GM19372 (cell line): ENCODE data around the gene RIC3.

Source experiments
- ATAC-seq: cut with Tn5 transposase; IDR thresholded peaks from one replicate; pipeline ENCODE4 v1.9.1; 2021; ENCODE audit warnings: mild to moderate bottlenecking, low read depth, moderate library complexity; ENCODE audit not compliant: unreplicated experiment

RIC3 gene

GRCh38 chr11:8091721-8092120, 77.1 kb downstream of the RIC3 start:
- no peak for ATAC-seq

- ATAC-seq, result no peak
These were observed 78.1 kb downstream of the RIC3 start for GRCh38 chr11:8090756-8091155.

- no peak for ATAC-seq
These were observed 78.9 kb downstream of the RIC3 start for GRCh38 chr11:8089791-8090510.

- no peak for ATAC-seq
These were observed 81.1 kb downstream of the RIC3 start for GRCh38 chr11:8087756-8088155.

GRCh38 chr11:8087185-8087584, 81.6 kb downstream of the RIC3 start:
- no peak for ATAC-seq

GRCh38 chr11:8086571-8086970, 82.3 kb downstream of the RIC3 start:
- ATAC-seq, result no peak

GRCh38 chr11:8086001-8086479, 82.8 kb downstream of the RIC3 start:
- no peak for ATAC-seq

GRCh38 chr11:8085011-8085645, 83.7 kb downstream of the RIC3 start:
- no peak for ATAC-seq

- no peak for ATAC-seq
These were observed 84.5 kb downstream of the RIC3 start for GRCh38 chr11:8084352-8084751.

GRCh38 chr11:8083871-8084281, 84.9 kb downstream of the RIC3 start:
- ATAC-seq, result no peak

GRCh38 chr11:8083088-8083395, 85.8 kb downstream of the RIC3 start:
- ATAC-seq, result no peak

- no peak for ATAC-seq
These were observed 86.3 kb downstream of the RIC3 start for GRCh38 chr11:8082391-8083087.

GRCh38 chr11:8081591-8082250, 87.1 kb downstream of the RIC3 start:
- no peak for ATAC-seq

GRCh38 chr11:8080674-8081590, 87.9 kb downstream of the RIC3 start, which contains the start of gene TUB:
Gene TUB (plus strand): TSS chr11:8081211. CDS start chr11:8081511, 300 bp downstream.
- no peak for ATAC-seq

- ATAC-seq, result no peak
These were observed 88.7 kb downstream of the RIC3 start for GRCh38 chr11:8080069-8080670.

- no peak for ATAC-seq
These were observed 89.6 kb downstream of the RIC3 start for GRCh38 chr11:8079111-8079675.

GRCh38 chr11:8075119-8075726, 93.6 kb downstream of the RIC3 start:
- ATAC-seq, result no peak

GRCh38 chr11:8071616-8072581, 96.9 kb downstream of the RIC3 start:
- ATAC-seq, result no peak
